ENCODE data around the gene NT5C1B.

Gene NT5C1B

DNA sequence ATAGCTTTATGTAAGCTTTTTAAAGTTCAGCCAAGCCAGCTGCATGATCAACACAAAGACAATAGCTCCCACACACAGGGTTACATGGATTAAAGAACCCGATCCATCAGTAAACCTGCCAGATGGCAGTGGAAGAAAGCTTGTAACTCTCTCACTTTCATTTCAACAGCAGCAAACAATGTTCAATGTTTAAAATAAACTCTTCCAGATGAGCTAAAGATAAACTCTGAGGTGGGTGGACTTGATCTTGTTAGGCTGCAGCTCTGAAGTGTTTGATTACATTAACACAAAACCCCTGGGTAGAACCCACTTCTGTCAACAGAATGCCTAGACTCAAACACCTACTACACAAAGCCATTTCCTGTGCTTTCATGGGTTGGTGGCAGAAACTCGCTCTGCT, 42.8 kb downstream of the NT5C1B start:
- no peak overlapping the region for H3K4me3 ChIP-seq (replicated peaks; ENCODE audit: low read depth, low read length)
- TF ChIP-seq, protein P1, sequence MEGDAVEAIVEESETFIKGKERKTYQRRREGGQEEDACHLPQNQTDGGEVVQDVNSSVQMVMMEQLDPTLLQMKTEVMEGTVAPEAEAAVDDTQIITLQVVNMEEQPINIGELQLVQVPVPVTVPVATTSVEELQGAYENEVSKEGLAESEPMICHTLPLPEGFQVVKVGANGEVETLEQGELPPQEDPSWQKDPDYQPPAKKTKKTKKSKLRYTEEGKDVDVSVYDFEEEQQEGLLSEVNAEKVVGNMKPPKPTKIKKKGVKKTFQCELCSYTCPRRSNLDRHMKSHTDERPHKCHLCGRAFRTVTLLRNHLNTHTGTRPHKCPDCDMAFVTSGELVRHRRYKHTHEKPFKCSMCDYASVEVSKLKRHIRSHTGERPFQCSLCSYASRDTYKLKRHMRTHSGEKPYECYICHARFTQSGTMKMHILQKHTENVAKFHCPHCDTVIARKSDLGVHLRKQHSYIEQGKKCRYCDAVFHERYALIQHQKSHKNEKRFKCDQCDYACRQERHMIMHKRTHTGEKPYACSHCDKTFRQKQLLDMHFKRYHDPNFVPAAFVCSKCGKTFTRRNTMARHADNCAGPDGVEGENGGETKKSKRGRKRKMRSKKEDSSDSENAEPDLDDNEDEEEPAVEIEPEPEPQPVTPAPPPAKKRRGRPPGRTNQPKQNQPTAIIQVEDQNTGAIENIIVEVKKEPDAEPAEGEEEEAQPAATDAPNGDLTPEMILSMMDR (IDR thresholded peaks at IDR 0.05; ENCODE audit: low read length, missing control alignments), result no peak
- DNase-seq (ENCODE audit: low read depth), result no peak

DNA sequence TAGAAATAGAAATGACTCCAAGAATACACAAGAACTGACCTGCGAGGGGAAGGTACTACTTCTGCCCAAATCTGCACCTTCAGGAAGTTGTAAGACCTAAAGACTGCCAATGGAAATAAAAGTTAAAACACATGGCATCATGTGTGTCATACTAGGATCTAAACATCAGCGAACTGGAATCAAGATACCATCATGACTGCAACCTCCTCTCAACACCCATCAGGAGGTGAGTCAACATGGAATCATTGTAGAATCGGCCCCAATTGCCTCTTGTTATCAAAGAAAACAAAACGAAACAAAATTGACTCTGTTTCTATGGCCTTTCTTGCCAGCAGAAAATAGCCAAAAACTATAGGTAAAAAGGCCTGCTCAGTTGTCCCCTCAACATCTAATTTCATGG, 44.0 kb downstream of the NT5C1B start:
- TF ChIP-seq, protein P1 (IDR thresholded peaks at IDR 0.05; ENCODE audit: low read length, missing control alignments), result no peak
- DNase-seq (ENCODE audit: low read depth), result peak; percentile 33
- H3K4me3 ChIP-seq (replicated peaks; ENCODE audit: low read depth, low read length), result no peak overlapping the region

DNA sequence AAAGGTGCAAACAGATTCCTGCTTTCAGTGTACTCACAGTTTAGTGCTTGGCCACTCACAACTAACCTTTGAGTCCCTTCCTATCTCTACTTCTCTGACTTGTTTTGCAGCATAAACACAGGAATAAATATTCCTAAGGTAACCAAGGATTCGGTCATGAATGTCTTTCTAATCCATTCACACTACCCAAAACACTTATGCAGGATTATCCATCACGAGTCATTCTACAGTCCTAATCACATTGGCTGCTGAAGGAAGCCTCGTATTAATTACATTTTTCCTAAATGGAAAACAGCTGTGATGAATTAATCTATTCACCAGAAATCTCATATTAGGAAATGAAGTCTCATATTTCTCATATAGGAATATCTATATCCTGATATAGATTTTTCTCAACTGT, 45.2 kb downstream of the NT5C1B start:
- DNase-seq (ENCODE audit: low read depth), result no peak
- no peak overlapping the region for H3K4me3 ChIP-seq (replicated peaks; ENCODE audit: low read depth, low read length)
- TF ChIP-seq, protein P1 (IDR thresholded peaks at IDR 0.05; ENCODE audit: low read length, missing control alignments), result no peak

DNA sequence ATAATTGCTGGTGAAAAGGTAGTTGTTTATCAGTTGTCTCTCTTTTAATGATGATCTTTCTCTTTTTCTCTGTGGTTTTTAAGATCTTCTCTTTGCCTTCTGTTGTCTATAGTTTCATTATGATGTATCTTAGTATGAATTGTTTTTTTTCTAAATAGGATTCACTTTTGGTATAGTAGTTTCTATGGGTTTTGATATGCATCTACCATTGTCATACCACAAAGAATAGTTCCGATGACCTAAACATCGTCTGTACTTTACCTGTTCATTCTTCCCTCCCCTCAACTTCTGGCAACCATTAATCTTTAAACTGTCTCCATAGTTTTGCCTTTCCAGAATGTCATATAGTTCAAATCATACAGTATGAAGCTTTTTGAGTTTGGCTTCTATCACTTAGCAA, 48.5 kb downstream of the NT5C1B start:
- H3K4me3 ChIP-seq (replicated peaks; ENCODE audit: low read depth, low read length), result no peak overlapping the region
- TF ChIP-seq, protein P1 (IDR thresholded peaks at IDR 0.05; ENCODE audit: low read length, missing control alignments), result no peak
- DNase-seq (ENCODE audit: low read depth), result no peak

DNA sequence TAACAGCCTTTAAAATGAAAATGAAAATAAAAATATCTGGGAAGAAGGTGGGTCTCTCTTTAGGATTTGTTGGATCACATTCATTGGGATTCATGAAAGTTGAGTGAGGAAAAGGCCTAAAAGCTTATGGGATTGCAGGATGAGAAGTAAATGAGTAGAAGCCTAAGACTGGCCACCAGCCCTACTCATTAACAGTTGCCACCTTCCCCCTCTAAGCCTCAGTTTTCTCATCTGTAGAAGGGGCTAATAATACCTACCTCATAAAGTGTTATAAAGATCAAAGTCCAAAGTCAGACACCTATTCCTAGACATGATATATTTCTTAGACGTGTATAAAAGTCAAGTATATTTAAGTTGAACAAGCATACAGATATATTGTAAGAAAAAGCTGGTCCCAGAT, 52.7 kb downstream of the NT5C1B start:
- no peak for DNase-seq (ENCODE audit: low read depth)
- TF ChIP-seq, protein P1 (IDR thresholded peaks at IDR 0.05; ENCODE audit: low read length, missing control alignments), result no peak
- no peak overlapping the region for H3K4me3 ChIP-seq (replicated peaks; ENCODE audit: low read depth, low read length)

DNA sequence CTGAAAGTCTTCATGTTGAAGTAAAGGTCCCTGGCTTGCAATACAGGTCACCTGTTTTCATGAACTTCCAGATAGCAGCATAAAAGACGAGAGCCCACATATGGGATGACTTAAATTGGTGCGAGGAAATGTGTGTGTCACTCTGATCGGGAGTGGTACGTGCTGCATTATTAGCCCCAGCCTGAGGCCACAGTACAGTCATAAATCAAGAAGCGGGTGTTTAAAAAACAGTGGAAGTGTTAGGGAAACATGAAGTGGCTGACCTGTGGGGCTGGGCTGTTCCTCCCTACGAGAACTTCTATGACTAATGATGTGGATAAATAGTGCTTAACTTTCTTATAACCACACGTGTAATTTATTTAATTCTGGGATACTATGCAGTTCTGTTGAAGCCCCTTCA, 53.3 kb downstream of the NT5C1B start:
- H3K4me3 ChIP-seq (replicated peaks; ENCODE audit: low read depth, low read length), result no peak overlapping the region
- no peak for DNase-seq (ENCODE audit: low read depth)
- TF ChIP-seq, protein P1 (IDR thresholded peaks at IDR 0.05; ENCODE audit: low read length, missing control alignments), result no peak

- DNase-seq (ENCODE audit: low read depth), result no peak
- H3K4me3 ChIP-seq (replicated peaks; ENCODE audit: low read depth, low read length), result no peak overlapping the region
- TF ChIP-seq, protein P1 (IDR thresholded peaks at IDR 0.05; ENCODE audit: low read length, missing control alignments), result no peak
Observed at GRCh38 chr2:18531194-18531593, 58.2 kb downstream of the NT5C1B start.
